Esophagus muscularis mucosa (tissue), 4 donors: ENCODE measurements around the gene CTSD. TPM values are rescaled to one million over a fixed set of nuclear protein-coding genes. Genes with fewer than 3 reads are reported as not detected.

Source experiments
- DNase-seq: peaks from one replicate; pipeline ENCODE4 v3.0.0-alpha.2; 2017; ENCODE audit errors: extremely low spot score
- H3K27ac ChIP-seq, 4 donors: fragments of 200-600 bp; sonication (generic); replicated peaks in 1 of 4; 1 replicate in 3 of 4; 2 replicates in 1 of 4; pipeline ENCODE4 v1.5.1; 2016 to 2019; ENCODE audit warnings: mild to moderate bottlenecking in 1 of 4
- H3K27me3 ChIP-seq, 4 donors: fragments of 200-600 bp; sonication (generic); one replicate each; pipeline versions ENCODE4 v1.5.1 to v1.6.0; 2016 to 2019
- H3K36me3 ChIP-seq, 4 donors: fragments of 200-600 bp; sonication (generic); one replicate each; pipeline ENCODE4 v1.5.1; 2016 to 2019
- H3K4me1 ChIP-seq, 4 donors: fragments of 200-600 bp; sonication (generic); one replicate each; pipeline ENCODE4 v1.5.1; 2016 to 2019
- H3K4me3 ChIP-seq, 4 donors: fragments of 200-600 bp; sonication (generic); 1 replicate in 2 of 4; 2 replicates in 2 of 4; pipeline ENCODE4 v1.5.1; 2016 to 2019; ENCODE audit warnings: mild to moderate bottlenecking in 4 of 4, moderate library complexity in 1 of 4
- H3K9me3 ChIP-seq, 4 donors: fragments of 200-600 bp; sonication (generic); 1 replicate in 3 of 4; 2 replicates in 1 of 4; pipeline ENCODE4 v1.5.1; 2016 to 2019
- CTCF ChIP-seq, 3 experiments: fragments of 200-600 bp in 2 of 3; fragments of 450-650 bp in 1 of 3; sonication (generic) in 2 of 3; IDR thresholded peaks; one replicate each; pipeline ENCODE4 v1.5.1; 2017 to 2019; ENCODE audit warnings: antibody characterized with exemption in 3 of 3, mild to moderate bottlenecking in 2 of 3, moderate library complexity in 1 of 3
- EP300 ChIP-seq: sonication (generic); formaldehyde crosslinking; IDR thresholded peaks from one replicate; pipeline ENCODE4 v1.6.1; 2017; ENCODE audit warnings: antibody characterized with exemption
- POLR2A ChIP-seq: fragments of 450-650 bp; IDR thresholded peaks from one replicate; pipeline ENCODE4 v1.6.1; 2017; ENCODE audit warnings: antibody characterized with exemption, moderate library complexity, mild to moderate bottlenecking, low read depth
- POLR2AphosphoS5 ChIP-seq, 2 donors: sonication (generic); formaldehyde crosslinking; IDR thresholded peaks; one replicate each; pipeline ENCODE4 v1.6.1; 2017; ENCODE audit warnings: antibody characterized with exemption in 2 of 2
- WGBS: methylation state at CpG from one replicate; pipeline ENCODE4 v1.1.5; 2018; 5-methylcytosine and 5-hydroxymethylcytosine counted together
- intact Hi-C: fragments of 100-400 bp; cut with DNase I; formaldehyde crosslinking; loops from one replicate; pipeline ENCODE4 v1.15.1; 2023
- total RNA-seq, 4 donors: library from RNA; depleted of rRNA; stranded (reverse); fragments of >200 nt; gene quantifications; one replicate each; pipeline versions ENCODE4 v1.1.0 to v1.2.1, GENCODE V29; 2016

Gene CTSD
- total RNA-seq, 4 donors from 2014 or later, result 186 to 338 (median 270) TPM

GRCh38 chr11:1776331-1776851 is 12.7 kb upstream of the CTSD start:
- DNase-seq, result no peak
- TF ChIP-seq EP300, result no peak
- TF ChIP-seq POLR2AphosphoS5 (IDR thresholded peaks at IDR 0.05), result no peak
- TF ChIP-seq POLR2A, result no peak
- TF ChIP-seq CTCF (IDR thresholded peaks at IDR 0.05), result no peak
- Histone ChIP-seq H3K27ac (no peak overlapping the region), H3K27me3 (peaks cover 0 to 32% (median 0%) of the 10 kb centered on the region in 4 donors), H3K9me3 (peaks cover 0 to 4% (median 0%) of the 10 kb centered on the region in 4 donors), H3K36me3 (no peaks in the 10 kb centered on the region), H3K4me3 (no peak overlapping the region), H3K4me1 (peaks cover 6 to 20% (median 16%) of the 10 kb centered on the region in 4 donors)
- 89% methylated on average over 11 of the region's 11 CpGs for WGBS
- intact Hi-C loops, result no loop called here

- H3K4me3 ChIP-seq, result no peak overlapping the region
- intact Hi-C loops, result no loop called here
Observed at GRCh38 chr11:1774886-1775285, 11.2 kb upstream of the CTSD start.

GRCh38 chr11:1773994-1774550 is 10.3 kb upstream of the CTSD start:
- no peak for TF ChIP-seq POLR2AphosphoS5 (IDR thresholded peaks at IDR 0.05)
- no peak for TF ChIP-seq EP300
- TF ChIP-seq CTCF (IDR thresholded peaks at IDR 0.05), result no peak
- no peak for TF ChIP-seq POLR2A

More at GRCh38 chr11:1774886-1775285, 11.2 kb upstream of the CTSD start:
- DNase-seq, result no peak
- WGBS, result 85% methylated on average over 12 of the region's 12 CpGs
- Histone ChIP-seq H3K9me3 (peaks cover 0 to 4% (median 0%) of the 10 kb centered on the region in 4 donors), H3K27ac (no peak overlapping the region), H3K4me1 (peaks cover 6 to 18% (median 15%) of the 10 kb centered on the region in 4 donors), H3K36me3 (no peaks in the 10 kb centered on the region), H3K27me3 (peaks cover 0 to 24% (median 0%) of the 10 kb centered on the region in 4 donors)
- TF ChIP-seq EP300 (no peak), POLR2A (no peak), CTCF (IDR thresholded peaks at IDR 0.05) (no peak), POLR2AphosphoS5 (IDR thresholded peaks at IDR 0.05) (no peak)

GRCh38 chr11:1773131-1773993 is 9.6 kb upstream of the CTSD start:
- WGBS, result 88% methylated on average over 10 of the region's 10 CpGs
- Histone ChIP-seq H3K27me3 (peaks cover 0 to 13% (median 0%) of the 10 kb centered on the region in 4 donors), H3K4me3 (no peak overlapping the region), H3K27ac (no peak overlapping the region), H3K9me3 (peaks cover 0 to 4% (median 0%) of the 10 kb centered on the region in 4 donors), H3K36me3 (no peaks in the 10 kb centered on the region), H3K4me1 (peaks cover 6 to 18% (median 15%) of the 10 kb centered on the region in 4 donors)
- TF ChIP-seq POLR2AphosphoS5 (IDR thresholded peaks at IDR 0.05) (no peak), POLR2A (no peak), EP300 (no peak), CTCF (IDR thresholded peaks at IDR 0.05) (no peak)
- no peak for DNase-seq
- intact Hi-C loops, result no loop called here

More at GRCh38 chr11:1773994-1774550, 10.3 kb upstream of the CTSD start:
- intact Hi-C loops, result no loop called here
- no peak for DNase-seq
- Histone ChIP-seq H3K4me1 (peaks cover 6 to 18% (median 15%) of the 10 kb centered on the region in 4 donors), H3K36me3 (no peaks in the 10 kb centered on the region), H3K27ac (no peak overlapping the region), H3K27me3 (peaks cover 0 to 18% (median 0%) of the 10 kb centered on the region in 4 donors), H3K4me3 (no peak overlapping the region), H3K9me3 (peaks cover 0 to 4% (median 0%) of the 10 kb centered on the region in 4 donors)
- 93% methylated on average over 11 of the region's 11 CpGs for WGBS
